Fibroblast of villous mesenchyme (primary cell): ENCODE measurements around the gene DHCR7. TPM values are rescaled to one million over a fixed set of nuclear protein-coding genes. Genes with fewer than 3 reads are reported as not detected.

ENCODE experiments used
- DNase-seq: peaks from one replicate; pipeline ENCODE4 v3.0.0-alpha.2; 2010; ENCODE audit warnings: low read depth
- H3K4me3 ChIP-seq: 2 replicates; pipeline ENCODE4 v1.5.1; 2011; ENCODE audit warnings: low read depth, mild to moderate bottlenecking, low read length
- total RNA-seq: library from RNA; depleted of rRNA; stranded (reverse); fragments of >200 nt; gene quantifications from 2 replicates; pipeline ENCODE4 v1.2.3, GENCODE V29; 2012
- TF ChIP-seq, protein P1 (sequence below): IDR thresholded peaks from 2 replicates; pipeline ENCODE4 v1.5.1; 2012; ENCODE audit warnings: low read depth, mild to moderate bottlenecking, low read length; ENCODE audit not compliant: insufficient read depth

The DHCR7 gene
- total RNA-seq, 1 donor, result 94.1 TPM

DNA sequence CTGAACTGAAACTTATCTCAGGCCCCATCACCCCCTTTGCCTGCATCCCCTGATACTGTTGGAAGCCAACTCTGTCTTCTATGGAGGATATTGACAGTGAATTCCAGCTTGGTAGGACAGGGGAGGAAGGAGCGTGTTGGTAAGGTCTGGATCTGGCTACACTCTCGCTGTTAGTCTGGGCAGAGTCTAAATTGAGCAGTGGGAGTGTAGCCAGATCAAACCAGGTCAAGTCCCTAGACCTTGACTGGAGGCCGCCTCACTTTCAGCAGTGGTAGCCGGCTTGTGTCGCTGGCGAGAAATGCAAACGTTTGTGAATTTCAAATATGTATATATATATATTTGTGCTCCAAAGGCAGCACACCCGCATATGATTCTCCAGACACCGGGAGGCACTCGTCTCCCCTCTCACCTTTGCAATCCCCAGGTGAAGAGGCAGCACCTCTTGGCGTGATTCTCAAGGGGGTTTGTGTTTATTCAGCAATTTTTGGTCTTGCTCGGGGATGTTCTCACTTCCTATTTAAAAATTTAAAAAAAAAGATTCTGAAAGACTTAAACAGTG is 26.7 kb downstream of the DHCR7 start:
- DNase-seq, result no peak
- H3K4me3 ChIP-seq, result no peak overlapping the region
- TF ChIP-seq, protein P1, sequence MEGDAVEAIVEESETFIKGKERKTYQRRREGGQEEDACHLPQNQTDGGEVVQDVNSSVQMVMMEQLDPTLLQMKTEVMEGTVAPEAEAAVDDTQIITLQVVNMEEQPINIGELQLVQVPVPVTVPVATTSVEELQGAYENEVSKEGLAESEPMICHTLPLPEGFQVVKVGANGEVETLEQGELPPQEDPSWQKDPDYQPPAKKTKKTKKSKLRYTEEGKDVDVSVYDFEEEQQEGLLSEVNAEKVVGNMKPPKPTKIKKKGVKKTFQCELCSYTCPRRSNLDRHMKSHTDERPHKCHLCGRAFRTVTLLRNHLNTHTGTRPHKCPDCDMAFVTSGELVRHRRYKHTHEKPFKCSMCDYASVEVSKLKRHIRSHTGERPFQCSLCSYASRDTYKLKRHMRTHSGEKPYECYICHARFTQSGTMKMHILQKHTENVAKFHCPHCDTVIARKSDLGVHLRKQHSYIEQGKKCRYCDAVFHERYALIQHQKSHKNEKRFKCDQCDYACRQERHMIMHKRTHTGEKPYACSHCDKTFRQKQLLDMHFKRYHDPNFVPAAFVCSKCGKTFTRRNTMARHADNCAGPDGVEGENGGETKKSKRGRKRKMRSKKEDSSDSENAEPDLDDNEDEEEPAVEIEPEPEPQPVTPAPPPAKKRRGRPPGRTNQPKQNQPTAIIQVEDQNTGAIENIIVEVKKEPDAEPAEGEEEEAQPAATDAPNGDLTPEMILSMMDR, result no peak

DNA sequence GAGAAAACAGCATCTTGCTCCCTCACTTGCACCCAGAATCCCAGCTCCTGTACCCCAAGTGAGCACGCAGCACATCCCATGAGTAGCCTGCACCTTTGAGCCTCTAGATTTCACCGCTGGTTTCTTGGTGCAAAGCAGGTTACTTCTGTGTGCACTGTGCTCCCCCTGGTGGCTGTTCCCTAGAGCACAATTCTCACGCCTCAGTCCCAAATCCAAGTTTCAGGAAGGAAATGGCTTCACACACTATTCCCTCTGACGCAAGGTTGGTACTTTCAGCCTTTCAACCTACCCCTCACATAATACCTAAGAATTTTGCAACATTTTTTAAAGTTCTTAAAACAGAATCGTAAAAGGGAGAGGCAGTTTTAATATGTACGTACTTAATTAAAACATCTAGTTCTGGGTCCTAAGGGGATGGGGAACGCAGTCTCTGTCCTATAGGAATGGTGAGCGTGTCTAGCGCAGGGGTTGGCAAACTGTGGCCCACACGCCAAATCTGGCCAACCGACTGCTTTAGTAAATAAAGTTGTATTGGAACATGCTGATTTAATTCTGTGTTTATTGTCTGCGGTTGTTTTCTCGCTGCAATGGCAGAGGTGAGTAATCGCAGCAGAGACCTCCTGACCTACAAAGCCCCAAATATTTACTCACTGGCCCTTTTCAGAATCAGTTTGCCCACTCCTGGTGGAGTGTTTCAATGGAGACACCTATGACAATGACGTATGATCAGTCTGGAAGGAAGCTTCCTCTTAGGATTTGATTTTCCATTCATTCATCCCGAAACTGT is 27.5 kb downstream of the DHCR7 start:
- TF ChIP-seq, protein P1, result peak; percentile 88
- peak; percentile 63 for DNase-seq
- H3K4me3 ChIP-seq, result no peak overlapping the region

DNA sequence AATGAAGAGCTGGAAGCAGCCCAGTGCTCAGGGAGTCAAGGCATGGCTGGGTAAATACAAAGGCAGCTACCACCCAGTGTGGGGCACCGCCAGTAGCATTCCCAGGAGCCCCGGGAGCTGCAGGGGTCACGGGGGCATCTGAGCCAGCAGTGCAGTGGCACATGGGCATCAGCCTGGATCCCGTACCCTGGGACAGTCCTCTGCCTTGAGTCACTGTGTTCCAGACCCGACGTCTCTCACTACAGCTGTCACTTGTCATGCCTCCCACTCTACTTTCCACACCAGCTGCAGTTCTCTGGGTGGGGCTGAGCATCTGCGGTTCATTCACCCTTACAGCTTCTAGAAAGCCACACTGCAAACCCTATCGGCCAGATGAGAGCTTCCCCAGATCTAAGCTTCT is 29.6 kb downstream of the DHCR7 start:
- no peak for DNase-seq
- no peak overlapping the region for H3K4me3 ChIP-seq
- TF ChIP-seq, protein P1, result no peak

DNA sequence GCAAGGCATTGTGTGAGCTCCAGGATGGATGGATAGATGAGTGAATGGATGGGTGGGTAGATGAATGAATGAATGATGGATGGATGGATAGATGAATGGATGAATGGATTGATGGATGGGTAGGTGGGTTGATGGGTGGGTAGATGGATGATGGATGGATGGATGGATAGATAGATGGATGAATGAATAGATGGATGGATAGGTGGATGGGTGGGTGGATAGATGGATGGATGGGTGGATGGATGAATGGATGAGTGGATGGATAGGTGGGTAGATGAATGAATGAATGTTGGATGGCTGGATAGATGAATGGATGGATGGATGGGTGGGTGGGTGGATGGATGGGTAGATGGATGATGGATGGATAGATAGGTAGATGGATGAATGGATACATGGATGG is 33.5 kb downstream of the DHCR7 start:
- no peak overlapping the region for H3K4me3 ChIP-seq

DNA sequence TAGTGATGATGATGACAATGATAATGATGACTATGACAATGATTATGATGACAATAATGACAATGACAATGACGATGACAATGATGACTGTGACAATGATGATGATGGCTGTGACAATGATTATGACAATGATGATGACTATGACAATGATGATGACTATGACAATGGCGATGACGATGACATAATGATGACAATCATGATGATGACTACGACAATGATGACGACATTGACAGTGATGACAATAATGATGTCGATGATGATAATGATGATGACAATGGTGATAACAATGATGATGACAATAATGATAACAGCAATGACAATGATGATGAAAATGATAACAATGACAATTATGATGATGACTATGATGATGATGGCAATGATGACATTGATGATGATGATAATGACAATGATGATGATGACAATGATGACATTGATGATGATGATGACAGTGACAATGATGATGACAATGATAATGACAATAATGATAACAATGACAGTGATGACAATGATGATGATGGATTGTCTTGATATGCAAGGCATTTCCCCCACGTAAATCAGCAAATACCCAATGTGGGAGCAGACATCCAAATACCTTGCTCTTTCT is 37.7 kb downstream of the DHCR7 start:
- TF ChIP-seq, protein P1, result no peak
- DNase-seq, result no peak
- H3K4me3 ChIP-seq, result no peak overlapping the region

More for the DNA sequence above, 33.5 kb downstream of the DHCR7 start:
- DNase-seq, result no peak
- TF ChIP-seq, protein P1, result no peak

DNA sequence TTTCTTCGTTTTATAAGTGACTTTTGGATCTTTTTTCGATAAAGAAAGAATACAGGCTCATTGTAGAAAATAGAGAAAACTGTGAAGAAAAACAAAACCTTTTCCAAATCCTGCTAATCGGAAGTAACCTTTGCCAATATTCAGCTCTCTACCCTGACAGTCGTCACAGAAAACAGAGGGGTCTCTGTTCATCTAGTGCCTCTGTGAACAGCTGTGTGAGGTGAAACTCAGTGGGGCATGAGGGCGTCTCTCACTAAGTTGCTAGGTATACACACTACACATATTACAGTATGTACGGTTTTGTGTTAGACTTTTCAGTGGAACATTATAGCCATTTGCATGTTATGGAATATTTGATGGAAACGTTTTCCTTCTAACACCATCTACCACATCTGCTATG is 39.4 kb downstream of the DHCR7 start:
- TF ChIP-seq, protein P1, result no peak
- H3K4me3 ChIP-seq, result no peak overlapping the region
- DNase-seq, result no peak

DNA sequence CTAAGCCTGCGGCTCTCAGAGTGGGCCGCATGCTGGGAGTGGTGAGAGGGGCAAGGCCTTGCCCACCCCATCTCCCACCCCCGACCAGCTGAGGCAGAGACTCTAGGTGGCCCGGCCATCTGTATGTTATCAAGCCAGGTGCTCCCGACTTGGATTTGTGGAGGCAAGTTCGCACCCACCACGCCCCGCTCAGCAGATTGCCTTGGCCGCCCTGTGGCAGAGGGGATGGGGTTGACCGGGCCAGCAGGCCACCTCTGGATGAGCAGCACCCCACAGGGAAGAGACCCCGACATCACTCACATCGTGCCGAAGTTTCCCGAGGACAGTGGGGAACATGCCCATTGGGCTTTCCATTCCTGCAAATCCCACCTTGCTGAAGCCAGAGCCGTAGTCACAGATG is 40.8 kb downstream of the DHCR7 start:
- H3K4me3 ChIP-seq, result no peak overlapping the region
- TF ChIP-seq, protein P1, result no peak
- DNase-seq, result no peak
